Osteoblast (primary cell): ENCODE data around the gene GNAI2. TPM values are rescaled to one million over a fixed set of nuclear protein-coding genes. Genes with fewer than 3 reads are reported as not detected.

ENCODE experiments used
- DNase-seq: peaks from one replicate; pipeline ENCODE4 v3.0.0; 2011; ENCODE audit warnings: low spot score, mixed read lengths; ENCODE audit not compliant: insufficient read length; ENCODE audit errors: missing footprints
- H2AFZ ChIP-seq: 2 replicates; pipeline ENCODE4 v1.6.0; 2011; ENCODE audit warnings: mild to moderate bottlenecking, low read length
- H3K27ac ChIP-seq: 2 replicates; pipeline ENCODE4 v1.5.1; 2011; ENCODE audit warnings: mild to moderate bottlenecking, low read depth, low read length, moderate library complexity
- H3K27me3 ChIP-seq: 2 replicates; pipeline ENCODE4 v1.6.0; 2012; ENCODE audit warnings: mild to moderate bottlenecking, control low read depth, inconsistent platforms, low read length, moderate library complexity; ENCODE audit not compliant: insufficient read depth
- H3K36me3 ChIP-seq: 2 replicates; pipeline ENCODE4 v1.5.1; 2011; ENCODE audit warnings: mild to moderate bottlenecking, low read length, control low read depth, moderate library complexity; ENCODE audit not compliant: insufficient read depth
- H3K4me1 ChIP-seq: 2 replicates; pipeline ENCODE4 v1.5.1; 2011; ENCODE audit warnings: mild to moderate bottlenecking, low read length, control low read depth, moderate library complexity; ENCODE audit not compliant: insufficient read depth
- H3K4me2 ChIP-seq: 2 replicates; pipeline ENCODE4 v1.6.0; 2011; ENCODE audit warnings: mild to moderate bottlenecking, low read length; ENCODE audit not compliant: insufficient read depth
- H3K4me3 ChIP-seq: fragments of 200-600 bp; sonication (generic); 3 replicates; pipeline ENCODE4 v1.5.1; 2012; ENCODE audit warnings: mild to moderate bottlenecking, low read length, inconsistent platforms; ENCODE audit not compliant: insufficient read depth
- H3K79me2 ChIP-seq: 2 replicates; pipeline ENCODE4 v1.6.0; 2012; ENCODE audit warnings: mild to moderate bottlenecking, low read length, control low read depth, inconsistent platforms; ENCODE audit not compliant: insufficient read depth
- H3K9me3 ChIP-seq: 2 replicates; pipeline ENCODE4 v1.5.1; 2011; ENCODE audit warnings: low read depth, low read length, control low read depth
- H4K20me1 ChIP-seq: 2 replicates; pipeline ENCODE4 v1.6.0; 2012; ENCODE audit warnings: mild to moderate bottlenecking, low read length, control low read depth; ENCODE audit not compliant: insufficient read depth
- total RNA-seq: library from RNA; depleted of rRNA; stranded (reverse); fragments of >200 nt; gene quantifications from 2 replicates; pipeline ENCODE4 v1.2.3, GENCODE V29; 2012
- TF ChIP-seq, protein P1 (sequence below): IDR thresholded peaks from 2 replicates; pipeline ENCODE4 v1.5.1; 2011; ENCODE audit warnings: mild to moderate bottlenecking, low read depth, low read length, moderate library complexity; ENCODE audit errors: extremely low read depth

GNAI2 gene
- total RNA-seq: 223 and 248 TPM in 2 replicates

DNA sequence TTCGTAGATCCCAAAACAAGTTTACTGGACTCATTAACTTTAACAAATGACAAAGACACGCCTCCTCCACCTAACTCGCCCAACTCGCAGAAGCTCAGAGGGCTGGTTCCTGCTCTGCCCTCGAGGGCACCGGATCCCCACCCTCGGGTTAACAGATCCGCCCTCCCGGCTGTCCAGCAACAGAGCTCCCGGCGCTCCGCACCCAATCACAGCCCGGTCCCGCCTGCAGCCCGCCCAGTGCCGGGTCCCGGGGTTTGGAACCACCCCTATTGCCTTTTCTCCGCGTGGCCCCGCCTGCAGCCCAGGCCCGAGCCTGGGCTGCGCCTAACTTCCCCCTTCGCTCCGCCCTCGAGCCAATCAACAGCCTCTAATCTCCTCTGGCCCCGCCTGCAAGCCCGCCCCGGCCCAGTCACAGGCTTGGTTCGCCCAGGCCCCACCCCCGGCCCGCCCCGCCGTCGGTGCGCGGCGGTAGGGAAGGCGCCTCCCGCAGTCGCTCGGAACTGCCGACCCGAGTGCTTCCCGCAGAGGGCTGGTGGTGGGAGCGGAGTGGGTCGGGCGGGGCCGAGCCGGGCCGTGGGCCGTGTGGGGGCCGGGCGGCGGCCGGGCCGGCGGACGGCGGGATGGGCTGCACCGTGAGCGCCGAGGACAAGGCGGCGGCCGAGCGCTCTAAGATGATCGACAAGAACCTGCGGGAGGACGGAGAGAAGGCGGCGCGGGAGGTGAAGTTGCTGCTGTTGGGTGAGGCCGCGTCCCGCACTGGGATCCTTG, at the start of gene GNAI2:
Gene GNAI2, plus strand, starts transcription at position 489 of the 768 bp plus-strand sequence. Its CDS starts 132 bp downstream, at position 621.
- H3K9me3 ChIP-seq: no peaks in the 10 kb centered on the region
- peak within 1 kb of the TSS; percentile 35 for H2AFZ ChIP-seq
- peak within 1 kb of the TSS; percentile 98 for H3K4me3 ChIP-seq
- peak within 1 kb of the TSS; percentile 78 for H3K27ac ChIP-seq
- peaks cover 10% of the 10 kb centered on the region for H3K36me3 ChIP-seq
- TF ChIP-seq, protein P1, sequence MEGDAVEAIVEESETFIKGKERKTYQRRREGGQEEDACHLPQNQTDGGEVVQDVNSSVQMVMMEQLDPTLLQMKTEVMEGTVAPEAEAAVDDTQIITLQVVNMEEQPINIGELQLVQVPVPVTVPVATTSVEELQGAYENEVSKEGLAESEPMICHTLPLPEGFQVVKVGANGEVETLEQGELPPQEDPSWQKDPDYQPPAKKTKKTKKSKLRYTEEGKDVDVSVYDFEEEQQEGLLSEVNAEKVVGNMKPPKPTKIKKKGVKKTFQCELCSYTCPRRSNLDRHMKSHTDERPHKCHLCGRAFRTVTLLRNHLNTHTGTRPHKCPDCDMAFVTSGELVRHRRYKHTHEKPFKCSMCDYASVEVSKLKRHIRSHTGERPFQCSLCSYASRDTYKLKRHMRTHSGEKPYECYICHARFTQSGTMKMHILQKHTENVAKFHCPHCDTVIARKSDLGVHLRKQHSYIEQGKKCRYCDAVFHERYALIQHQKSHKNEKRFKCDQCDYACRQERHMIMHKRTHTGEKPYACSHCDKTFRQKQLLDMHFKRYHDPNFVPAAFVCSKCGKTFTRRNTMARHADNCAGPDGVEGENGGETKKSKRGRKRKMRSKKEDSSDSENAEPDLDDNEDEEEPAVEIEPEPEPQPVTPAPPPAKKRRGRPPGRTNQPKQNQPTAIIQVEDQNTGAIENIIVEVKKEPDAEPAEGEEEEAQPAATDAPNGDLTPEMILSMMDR: no peak
- H4K20me1 ChIP-seq: peaks cover 36% of the 10 kb centered on the region
- no peaks in the 10 kb centered on the region for H3K27me3 ChIP-seq
- H3K79me2 ChIP-seq: peaks cover 49% of the 10 kb centered on the region
- peak within 1 kb of the TSS; percentile 99 for H3K4me2 ChIP-seq
- peak; percentile 100 for DNase-seq
- H3K4me1 ChIP-seq: peaks cover 21% of the 10 kb centered on the region

DNA sequence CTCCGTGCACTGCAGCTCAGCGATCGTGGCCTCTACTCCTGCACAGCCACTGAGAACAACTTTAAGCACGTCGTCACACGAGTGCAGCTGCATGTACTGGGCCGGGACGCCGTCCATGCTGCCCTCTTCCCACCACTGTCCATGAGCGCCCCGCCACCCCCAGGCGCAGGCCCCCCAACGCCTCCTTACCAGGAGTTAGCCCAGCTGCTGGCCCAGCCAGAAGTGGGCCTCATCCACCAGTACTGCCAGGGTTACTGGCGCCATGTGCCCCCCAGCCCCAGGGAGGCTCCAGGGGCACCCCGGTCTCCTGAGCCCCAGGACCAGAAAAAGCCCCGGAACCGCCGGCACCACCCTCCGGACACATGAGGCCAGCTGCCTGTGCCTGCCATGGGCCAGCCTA, 48.3 kb upstream of the GNAI2 start:
- no peaks in the 10 kb centered on the region for H3K9me3 ChIP-seq
- peaks cover 4% of the 10 kb centered on the region for H3K4me1 ChIP-seq
- DNase-seq: no peak
- peaks cover 4% of the 10 kb centered on the region for H4K20me1 ChIP-seq
- TF ChIP-seq, protein P1: no peak
- H3K4me2 ChIP-seq: no peak overlapping the region
- H3K36me3 ChIP-seq: no peaks in the 10 kb centered on the region
- peaks cover 1% of the 10 kb centered on the region for H3K27me3 ChIP-seq
- no peak overlapping the region for H3K4me3 ChIP-seq
- no peak overlapping the region for H2AFZ ChIP-seq
- H3K79me2 ChIP-seq: no peaks in the 10 kb centered on the region
- no peak overlapping the region for H3K27ac ChIP-seq

DNA sequence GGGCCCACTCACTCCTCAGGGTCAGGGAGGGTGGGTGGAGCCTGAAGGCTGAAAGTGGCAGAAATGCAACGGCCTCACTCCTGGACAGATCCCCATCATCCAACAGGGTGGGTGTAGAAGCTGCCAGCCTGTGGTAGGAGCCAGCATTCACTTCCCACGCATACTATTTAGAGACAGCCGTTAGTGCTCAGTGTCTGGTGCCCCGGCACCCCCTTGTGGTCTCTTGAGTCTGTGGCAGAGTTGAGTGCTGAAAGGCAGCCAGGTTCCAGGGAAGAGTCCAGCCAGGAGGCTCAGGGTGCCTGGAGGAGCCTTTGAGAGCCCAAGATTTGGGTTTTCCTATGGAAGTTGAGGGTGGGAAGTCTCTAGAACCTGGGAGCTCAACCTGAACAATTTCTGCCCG, 46.7 kb upstream of the GNAI2 start:
- peaks cover 4% of the 10 kb centered on the region for H4K20me1 ChIP-seq
- H3K4me1 ChIP-seq: peaks cover 4% of the 10 kb centered on the region
- no peaks in the 10 kb centered on the region for H3K79me2 ChIP-seq
- TF ChIP-seq, protein P1: peak; percentile 94
- no peak overlapping the region for H3K4me2 ChIP-seq
- peaks cover 15% of the 10 kb centered on the region for H3K27me3 ChIP-seq
- no peak overlapping the region for H3K4me3 ChIP-seq
- H3K36me3 ChIP-seq: no peaks in the 10 kb centered on the region
- no peak overlapping the region for H3K27ac ChIP-seq
- no peaks in the 10 kb centered on the region for H3K9me3 ChIP-seq
- DNase-seq: peak; percentile 99
- no peak overlapping the region for H2AFZ ChIP-seq

DNA sequence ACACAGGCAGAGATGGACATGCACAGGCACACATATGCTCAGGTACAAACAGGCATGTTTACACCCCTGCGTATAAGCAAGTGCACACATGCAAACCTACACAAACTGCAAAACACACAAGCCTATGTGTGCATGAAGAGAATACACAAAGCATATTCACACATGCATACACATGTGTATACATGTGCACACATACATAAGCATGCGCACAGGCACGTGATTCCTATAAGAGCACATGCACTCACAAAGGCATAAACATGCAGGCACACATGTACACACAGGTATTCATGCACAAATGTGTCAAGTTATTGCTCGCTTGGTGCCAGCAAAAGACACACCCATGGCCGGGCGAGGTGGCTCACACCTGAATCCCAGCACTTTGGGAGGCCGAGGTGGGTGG, 46.0 kb upstream of the GNAI2 start:
- H3K4me2 ChIP-seq: no peak overlapping the region
- no peak overlapping the region for H3K27ac ChIP-seq
- H3K27me3 ChIP-seq: peaks cover 16% of the 10 kb centered on the region
- no peaks in the 10 kb centered on the region for H3K36me3 ChIP-seq
- peaks cover 4% of the 10 kb centered on the region for H4K20me1 ChIP-seq
- TF ChIP-seq, protein P1: no peak
- no peaks in the 10 kb centered on the region for H3K79me2 ChIP-seq
- H2AFZ ChIP-seq: no peak overlapping the region
- H3K9me3 ChIP-seq: no peaks in the 10 kb centered on the region
- no peak for DNase-seq
- H3K4me1 ChIP-seq: peaks cover 4% of the 10 kb centered on the region
- no peak overlapping the region for H3K4me3 ChIP-seq
